VCaP (cell line): ENCODE measurements around the gene DENND1B.
"Not testable (repeated sequence)": the region's sequence is repeated elsewhere in the genome, so short reads cannot be mapped to it uniquely, and the experiment has no call there.

Experiments
- H3K27ac ChIP-seq: fragments of 450-650 bp; 2 replicates; pipeline ENCODE4 v1.5.1; 2017
- CTCF ChIP-seq: fragments of 450-650 bp; conservative IDR thresholded peaks from 2 replicates; pipeline ENCODE4 v1.5.1; 2017; ENCODE audit warnings: mild to moderate bottlenecking, moderate library complexity

The DENND1B gene

GRCh38 chr1:197763307-197763706 lies 12.0 kb downstream of the DENND1B start:
- TF ChIP-seq CTCF: no peak
- H3K27ac ChIP-seq: no peak overlapping the region

GRCh38 chr1:197761654-197762053 lies 13.6 kb downstream of the DENND1B start:
- no peak for TF ChIP-seq CTCF
- H3K27ac ChIP-seq: no peak overlapping the region

- H3K27ac ChIP-seq: not testable (repeated sequence)
Measured at GRCh38 chr1:197755553-197755952, 19.7 kb downstream of the DENND1B start.

GRCh38 chr1:197752652-197753164 lies 22.6 kb downstream of the DENND1B start:
- H3K27ac ChIP-seq: not testable (repeated sequence)

- no peak overlapping the region for H3K27ac ChIP-seq
- no peak for TF ChIP-seq CTCF
Measured at GRCh38 chr1:197750366-197750765, 24.9 kb downstream of the DENND1B start.

- TF ChIP-seq CTCF: no peak
- no peak overlapping the region for H3K27ac ChIP-seq
Measured at GRCh38 chr1:197745911-197746310, 29.4 kb downstream of the DENND1B start.

GRCh38 chr1:197744979-197745378 lies 30.3 kb downstream of the DENND1B start:
- TF ChIP-seq CTCF: no peak
- no peak overlapping the region for H3K27ac ChIP-seq

GRCh38 chr1:197743578-197743977 lies 31.7 kb downstream of the DENND1B start:
- no peak overlapping the region for H3K27ac ChIP-seq
- no peak for TF ChIP-seq CTCF

GRCh38 chr1:197740992-197741391 lies 34.3 kb downstream of the DENND1B start:
- TF ChIP-seq CTCF: no peak
- no peak overlapping the region for H3K27ac ChIP-seq
